Measurements from ENCODE around the gene RNF220.

The RNF220 gene

GRCh38 chr1:44603718-44604117 is 198.7 kb downstream of the RNF220 start:
- H3K27ac ChIP-seq (ENCODE audit: low read length) = no peak overlapping the region
- no peaks in the 10 kb centered on the region for H3K36me3 ChIP-seq (ENCODE audit: control insufficient read depth in 2 of 2, insufficient read depth in 2 of 2, low read length in 2 of 2)
- peaks cover 25 to 29% of the 10 kb centered on the region in 2 donors for H3K27me3 ChIP-seq (ENCODE audit: control insufficient read depth in 1 of 2, insufficient read depth in 2 of 2, low read length in 2 of 2)
- no peaks in the 10 kb centered on the region for H3K4me1 ChIP-seq (ENCODE audit: control insufficient read depth, insufficient read depth, low read length)
- no peak overlapping the region for H3K4me3 ChIP-seq (ENCODE audit: low read length in 2 of 2)
- no peaks in the 10 kb centered on the region for H3K9me3 ChIP-seq (ENCODE audit: control insufficient read depth in 2 of 2, low read length in 2 of 2)
- H3K9ac ChIP-seq (ENCODE audit: low read length in 2 of 2) = no peak overlapping the region

GRCh38 chr1:44604157-44604955 is 199.3 kb downstream of the RNF220 start:
- peaks cover 28 to 35% of the 10 kb centered on the region in 2 donors for H3K27me3 ChIP-seq (ENCODE audit: control insufficient read depth in 1 of 2, insufficient read depth in 2 of 2, low read length in 2 of 2)
- H3K9ac ChIP-seq (ENCODE audit: low read length in 2 of 2) = no peak overlapping the region

GRCh38 chr1:44605914-44606615 is 201.0 kb downstream of the RNF220 start:
- Histone ChIP-seq H3K9me3 (ENCODE audit: control insufficient read depth in 2 of 2, low read length in 2 of 2) (no peaks in the 10 kb centered on the region), H3K27me3 (ENCODE audit: control insufficient read depth in 1 of 2, insufficient read depth in 2 of 2, low read length in 2 of 2) (peaks cover 28 to 31% of the 10 kb centered on the region in 2 donors), H3K27ac (ENCODE audit: low read length) (no peak overlapping the region), H3K4me3 (ENCODE audit: low read length in 2 of 2) (no peak overlapping the region), H3K4me1 (ENCODE audit: control insufficient read depth, insufficient read depth, low read length) (no peaks in the 10 kb centered on the region), H3K36me3 (ENCODE audit: control insufficient read depth in 2 of 2, insufficient read depth in 2 of 2, low read length in 2 of 2) (no peaks in the 10 kb centered on the region), H3K9ac (ENCODE audit: low read length in 2 of 2) (no peak overlapping the region)

More at GRCh38 chr1:44604157-44604955, 199.3 kb downstream of the RNF220 start:
- no peaks in the 10 kb centered on the region for H3K9me3 ChIP-seq (ENCODE audit: control insufficient read depth in 2 of 2, low read length in 2 of 2)
- H3K27ac ChIP-seq (ENCODE audit: low read length) = no peak overlapping the region
- H3K4me1 ChIP-seq (ENCODE audit: control insufficient read depth, insufficient read depth, low read length) = no peaks in the 10 kb centered on the region
- H3K36me3 ChIP-seq (ENCODE audit: control insufficient read depth in 2 of 2, insufficient read depth in 2 of 2, low read length in 2 of 2) = no peaks in the 10 kb centered on the region
- no peak overlapping the region for H3K4me3 ChIP-seq (ENCODE audit: low read length in 2 of 2)

GRCh38 chr1:44606701-44607281 is 201.7 kb downstream of the RNF220 start:
- no peak overlapping the region for H3K4me3 ChIP-seq (ENCODE audit: low read length in 2 of 2)

GRCh38 chr1:44608141-44608540 is 203.1 kb downstream of the RNF220 start:
- Histone ChIP-seq H3K36me3 (ENCODE audit: control insufficient read depth in 2 of 2, insufficient read depth in 2 of 2, low read length in 2 of 2) (no peaks in the 10 kb centered on the region), H3K9ac (ENCODE audit: low read length in 2 of 2) (no peak overlapping the region), H3K4me3 (ENCODE audit: low read length in 2 of 2) (no peak overlapping the region), H3K27me3 (ENCODE audit: control insufficient read depth in 1 of 2, insufficient read depth in 2 of 2, low read length in 2 of 2) (peaks cover 17 to 19% of the 10 kb centered on the region in 2 donors), H3K4me1 (ENCODE audit: control insufficient read depth, insufficient read depth, low read length) (no peaks in the 10 kb centered on the region), H3K27ac (ENCODE audit: low read length) (no peak overlapping the region), H3K9me3 (ENCODE audit: control insufficient read depth in 2 of 2, low read length in 2 of 2) (no peaks in the 10 kb centered on the region)

More at GRCh38 chr1:44606701-44607281, 201.7 kb downstream of the RNF220 start:
- Histone ChIP-seq H3K27ac (ENCODE audit: low read length) (no peak overlapping the region), H3K9ac (ENCODE audit: low read length in 2 of 2) (no peak overlapping the region), H3K27me3 (ENCODE audit: control insufficient read depth in 1 of 2, insufficient read depth in 2 of 2, low read length in 2 of 2) (peaks cover 28 to 29% of the 10 kb centered on the region in 2 donors), H3K9me3 (ENCODE audit: control insufficient read depth in 2 of 2, low read length in 2 of 2) (no peaks in the 10 kb centered on the region), H3K4me1 (ENCODE audit: control insufficient read depth, insufficient read depth, low read length) (no peaks in the 10 kb centered on the region), H3K36me3 (ENCODE audit: control insufficient read depth in 2 of 2, insufficient read depth in 2 of 2, low read length in 2 of 2) (no peaks in the 10 kb centered on the region)

GRCh38 chr1:44609412-44609767 is 204.3 kb downstream of the RNF220 start:
- no peaks in the 10 kb centered on the region for H3K9me3 ChIP-seq (ENCODE audit: control insufficient read depth in 2 of 2, low read length in 2 of 2)
- peaks cover 10 to 13% of the 10 kb centered on the region in 2 donors for H3K27me3 ChIP-seq (ENCODE audit: control insufficient read depth in 1 of 2, insufficient read depth in 2 of 2, low read length in 2 of 2)
- H3K9ac ChIP-seq (ENCODE audit: low read length in 2 of 2) = no peak overlapping the region
- H3K4me3 ChIP-seq (ENCODE audit: low read length in 2 of 2) = no peak overlapping the region
- H3K36me3 ChIP-seq (ENCODE audit: control insufficient read depth in 2 of 2, insufficient read depth in 2 of 2, low read length in 2 of 2) = no peaks in the 10 kb centered on the region
- no peak overlapping the region for H3K27ac ChIP-seq (ENCODE audit: low read length)
- H3K4me1 ChIP-seq (ENCODE audit: control insufficient read depth, insufficient read depth, low read length) = no peaks in the 10 kb centered on the region

- no peaks in the 10 kb centered on the region for H3K4me1 ChIP-seq (ENCODE audit: control insufficient read depth, insufficient read depth, low read length)
- H3K4me3 ChIP-seq (ENCODE audit: low read length in 2 of 2) = no peak overlapping the region
- no peak overlapping the region for H3K9ac ChIP-seq (ENCODE audit: low read length in 2 of 2)
- no peaks in the 10 kb centered on the region for H3K36me3 ChIP-seq (ENCODE audit: control insufficient read depth in 2 of 2, insufficient read depth in 2 of 2, low read length in 2 of 2)
- peaks cover 10% of the 10 kb centered on the region in 2 donors for H3K27me3 ChIP-seq (ENCODE audit: control insufficient read depth in 1 of 2, insufficient read depth in 2 of 2, low read length in 2 of 2)
- H3K9me3 ChIP-seq (ENCODE audit: control insufficient read depth in 2 of 2, low read length in 2 of 2) = no peaks in the 10 kb centered on the region
- no peak overlapping the region for H3K27ac ChIP-seq (ENCODE audit: low read length)
These were observed 204.9 kb downstream of the RNF220 start for GRCh38 chr1:44609768-44610526.

GRCh38 chr1:44610527-44611148 is 205.6 kb downstream of the RNF220 start:
- no peak overlapping the region for H3K27ac ChIP-seq (ENCODE audit: low read length)
- no peak overlapping the region for H3K4me3 ChIP-seq (ENCODE audit: low read length in 2 of 2)
- no peaks in the 10 kb centered on the region for H3K4me1 ChIP-seq (ENCODE audit: control insufficient read depth, insufficient read depth, low read length)
- peaks cover 10 to 11% of the 10 kb centered on the region in 2 donors for H3K27me3 ChIP-seq (ENCODE audit: control insufficient read depth in 1 of 2, insufficient read depth in 2 of 2, low read length in 2 of 2)
- H3K36me3 ChIP-seq (ENCODE audit: control insufficient read depth in 2 of 2, insufficient read depth in 2 of 2, low read length in 2 of 2) = no peaks in the 10 kb centered on the region
- H3K9me3 ChIP-seq (ENCODE audit: control insufficient read depth in 2 of 2, low read length in 2 of 2) = no peaks in the 10 kb centered on the region
- H3K9ac ChIP-seq (ENCODE audit: low read length in 2 of 2) = no peak overlapping the region

GRCh38 chr1:44611419-44611818 is 206.4 kb downstream of the RNF220 start:
- H3K4me3 ChIP-seq (ENCODE audit: low read length in 2 of 2) = no peak overlapping the region
- H3K27ac ChIP-seq (ENCODE audit: low read length) = no peak overlapping the region
- H3K9me3 ChIP-seq (ENCODE audit: control insufficient read depth in 2 of 2, low read length in 2 of 2) = no peaks in the 10 kb centered on the region
- peaks cover 11 to 16% of the 10 kb centered on the region in 2 donors for H3K27me3 ChIP-seq (ENCODE audit: control insufficient read depth in 1 of 2, insufficient read depth in 2 of 2, low read length in 2 of 2)
- no peak overlapping the region for H3K9ac ChIP-seq (ENCODE audit: low read length in 2 of 2)
- H3K4me1 ChIP-seq (ENCODE audit: control insufficient read depth, insufficient read depth, low read length) = no peaks in the 10 kb centered on the region
- H3K36me3 ChIP-seq (ENCODE audit: control insufficient read depth in 2 of 2, insufficient read depth in 2 of 2, low read length in 2 of 2) = no peaks in the 10 kb centered on the region

- H3K36me3 ChIP-seq (ENCODE audit: control insufficient read depth in 2 of 2, insufficient read depth in 2 of 2, low read length in 2 of 2) = no peaks in the 10 kb centered on the region
- no peak overlapping the region for H3K27ac ChIP-seq (ENCODE audit: low read length)
- H3K4me3 ChIP-seq (ENCODE audit: low read length in 2 of 2) = no peak overlapping the region
- no peak overlapping the region for H3K9ac ChIP-seq (ENCODE audit: low read length in 2 of 2)
- no peaks in the 10 kb centered on the region for H3K9me3 ChIP-seq (ENCODE audit: control insufficient read depth in 2 of 2, low read length in 2 of 2)
- peaks cover 2% of the 10 kb centered on the region for H3K4me1 ChIP-seq (ENCODE audit: control insufficient read depth, insufficient read depth, low read length)
- peaks cover 16 to 21% of the 10 kb centered on the region in 2 donors for H3K27me3 ChIP-seq (ENCODE audit: control insufficient read depth in 1 of 2, insufficient read depth in 2 of 2, low read length in 2 of 2)
These were observed 206.8 kb downstream of the RNF220 start for GRCh38 chr1:44611866-44612265.

Data from stomach smooth muscle (tissue), 2 donors.